DOHH2 (cell line): Measurements from ENCODE around the gene RAB26.
"Not testable (repeated sequence)": the region's sequence is repeated elsewhere in the genome, so short reads cannot be mapped to it uniquely, and the experiment has no call there.

Experiments used
- H3F3A ChIP-seq: fragments of 200-600 bp; sonication (generic), shearing (Covaris generic); 2 replicates; pipeline ENCODE4 v1.6.0; 2016; ENCODE audit warnings: antibody characterized with exemption, mild to moderate bottlenecking; ENCODE audit not compliant: control insufficient read depth, insufficient read depth
- H3K27ac ChIP-seq: fragments of 200-600 bp; sonication (generic); 2 replicates; pipeline ENCODE4 v1.5.1; 2014; ENCODE audit warnings: low read depth, mild to moderate bottlenecking, low read length, moderate library complexity
- H3K27me3 ChIP-seq: fragments of 200-600 bp; sonication (generic); 2 replicates; pipeline ENCODE4 v1.6.1; 2014; ENCODE audit warnings: mild to moderate bottlenecking, low read length, mixed read lengths; ENCODE audit not compliant: control insufficient read depth
- H3K36me3 ChIP-seq: fragments of 200-600 bp; sonication (generic); 2 replicates; pipeline ENCODE4 v1.6.1; 2014; ENCODE audit warnings: mild to moderate bottlenecking, low read length, moderate library complexity, mixed read lengths; ENCODE audit not compliant: control insufficient read depth
- H3K4me1 ChIP-seq: fragments of 200-600 bp; sonication (generic); 2 replicates; pipeline ENCODE4 v1.6.1; 2014; ENCODE audit warnings: mild to moderate bottlenecking, low read length, mixed read lengths; ENCODE audit not compliant: control insufficient read depth
- H3K4me2 ChIP-seq: fragments of 200-600 bp; sonication (generic); 2 replicates; pipeline ENCODE4 v1.6.0; 2014; ENCODE audit warnings: mild to moderate bottlenecking, low read length, moderate library complexity
- H3K4me3 ChIP-seq: fragments of 200-600 bp; sonication (generic); 2 replicates; pipeline ENCODE4 v1.5.1; 2014; ENCODE audit warnings: mild to moderate bottlenecking, low read length, mixed read lengths
- H3K79me2 ChIP-seq: fragments of 200-600 bp; sonication (generic); 2 replicates; pipeline ENCODE4 v1.6.1; 2014; ENCODE audit warnings: mild to moderate bottlenecking, low read length, mixed read lengths; ENCODE audit not compliant: control insufficient read depth
- H3K9me2 ChIP-seq: fragments of 200-600 bp; sonication (generic); replicated peaks from 2 replicates; pipeline ENCODE4 v1.6.1; 2014; ENCODE audit warnings: mild to moderate bottlenecking, low read length, mixed read lengths; ENCODE audit not compliant: control insufficient read depth
- H3K9me3 ChIP-seq: fragments of 200-600 bp; sonication (generic); 2 replicates; pipeline ENCODE4 v1.6.1; 2014; ENCODE audit warnings: antibody characterized with exemption, low read length, mixed read lengths; ENCODE audit not compliant: control insufficient read depth, insufficient read depth
- H4K20me1 ChIP-seq: fragments of 200-600 bp; sonication (generic); 2 replicates; pipeline ENCODE4 v1.6.0; 2014; ENCODE audit warnings: low read depth, mild to moderate bottlenecking, antibody characterized with exemption, low read length, moderate library complexity; ENCODE audit not compliant: control insufficient read depth, insufficient read depth

RAB26 gene

GRCh38 chr16:2129251-2129650 lies 19.2 kb upstream of the RAB26 start:
- H3K27me3 ChIP-seq, H3K9me3 ChIP-seq, H3K9me2 ChIP-seq, H3K36me3 ChIP-seq, H3F3A ChIP-seq, H4K20me1 ChIP-seq: not testable (repeated sequence)
- peaks cover 29% of the 10 kb centered on the region for H3K4me1 ChIP-seq
- peak overlapping the region; percentile 71; the same call in 1 of the 2 replicates for H3K4me3 ChIP-seq
- peak overlapping the region; percentile 84 for H3K27ac ChIP-seq
- H3K79me2 ChIP-seq, result peaks cover 29% of the 10 kb centered on the region
- H3K4me2 ChIP-seq, result peak overlapping the region; percentile 88; the same call in 1 of the 2 replicates

- peaks cover 29% of the 10 kb centered on the region for H3K79me2 ChIP-seq
- not testable (repeated sequence) for H3K9me3 ChIP-seq, H3K4me3 ChIP-seq, H3K9me2 ChIP-seq, H3K27me3 ChIP-seq, H3K4me2 ChIP-seq, H3K27ac ChIP-seq, H3K36me3 ChIP-seq, H4K20me1 ChIP-seq, H3F3A ChIP-seq
- H3K4me1 ChIP-seq, result peaks cover 26% of the 10 kb centered on the region
Observed at GRCh38 chr16:2129890-2130447, 18.5 kb upstream of the RAB26 start.

DNA sequence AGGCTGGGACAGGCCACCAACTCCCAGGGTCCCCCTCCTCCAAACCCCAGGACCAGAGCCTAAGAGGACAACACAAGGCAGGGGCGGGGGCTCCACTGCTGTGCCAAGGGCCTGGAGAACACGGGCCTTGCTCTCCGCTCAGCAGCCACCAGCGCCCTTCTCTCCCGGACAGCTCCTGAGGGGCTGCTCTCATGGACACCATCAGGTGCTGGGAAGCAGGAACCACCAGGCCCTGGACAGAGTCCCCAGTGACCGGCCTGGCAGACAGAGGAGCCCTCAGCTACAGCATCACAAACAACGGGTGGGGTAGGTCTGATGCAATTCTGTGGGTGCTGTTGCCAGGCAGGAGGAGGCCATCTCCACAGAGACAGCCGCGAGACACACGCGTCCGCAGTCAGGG lies 14.6 kb upstream of the RAB26 start:
- not testable (repeated sequence) for H3K9me3 ChIP-seq, H3K36me3 ChIP-seq, H3K9me2 ChIP-seq, H4K20me1 ChIP-seq, H3K4me3 ChIP-seq, H3K27ac ChIP-seq, H3K27me3 ChIP-seq, H3K4me2 ChIP-seq, H3F3A ChIP-seq
- peaks cover 14% of the 10 kb centered on the region for H3K79me2 ChIP-seq
- H3K4me1 ChIP-seq, result peaks cover 15% of the 10 kb centered on the region

- not testable (repeated sequence) for H3K27ac ChIP-seq, H3K27me3 ChIP-seq, H3K9me2 ChIP-seq, H4K20me1 ChIP-seq, H3K9me3 ChIP-seq, H3K36me3 ChIP-seq, H3K4me1 ChIP-seq, H3F3A ChIP-seq
- H3K79me2 ChIP-seq, result peaks cover 11% of the 10 kb centered on the region
- H3K4me2 ChIP-seq, result peak overlapping the region; percentile 48
- H3K4me3 ChIP-seq, result peak overlapping the region; percentile 68
Observed at GRCh38 chr16:2135071-2135470, 13.4 kb upstream of the RAB26 start.

DNA sequence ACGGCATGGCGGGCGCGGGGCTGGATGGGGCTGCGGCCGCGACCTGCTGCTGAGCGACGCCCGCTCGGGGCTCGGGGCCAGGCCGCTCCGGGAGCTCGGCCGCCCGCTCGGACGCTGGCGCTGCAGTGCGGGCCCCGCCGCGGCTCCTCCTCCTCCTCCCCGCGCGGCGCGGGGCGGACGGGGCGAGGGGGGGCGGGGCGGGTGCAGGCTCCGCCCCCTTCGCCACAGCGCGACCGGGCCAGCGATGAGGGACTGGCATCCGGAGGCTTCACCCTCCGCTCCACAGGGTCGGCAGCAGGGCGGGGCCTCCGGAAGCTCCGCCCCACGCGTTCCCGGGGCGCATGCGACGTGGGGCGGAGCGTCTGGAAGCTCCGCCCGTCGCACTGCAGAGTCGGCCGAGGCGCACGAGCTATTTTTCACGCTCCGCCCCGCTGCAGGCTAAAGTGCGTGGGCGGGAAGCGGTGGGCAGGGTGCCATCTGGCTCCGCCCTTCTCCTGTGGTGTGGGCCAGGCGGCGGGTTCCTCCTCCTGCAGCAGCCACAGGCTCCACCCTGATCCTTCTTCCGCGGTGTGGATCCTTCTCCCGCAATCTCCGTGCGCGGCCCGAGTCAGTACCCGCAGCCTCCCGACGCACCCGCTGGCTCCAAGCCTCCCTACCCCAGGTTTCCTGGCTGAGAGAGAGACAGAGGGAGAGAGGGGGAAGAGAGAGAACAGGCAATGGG lies 12.5 kb upstream of the RAB26 start, which contains the start of gene PKD1:
PKD1 (minus strand) TSS at position 129 of the 721 bp plus-strand sequence. CDS start 209 bp downstream, outside the sequence.
- H3K27me3 ChIP-seq, H4K20me1 ChIP-seq, H3K9me3 ChIP-seq, H3K79me2 ChIP-seq, H3K9me2 ChIP-seq, H3F3A ChIP-seq, H3K27ac ChIP-seq, H3K36me3 ChIP-seq: not testable (repeated sequence)
- Histone ChIP-seq H3K4me3 (peak within 1 kb of the TSS; percentile 77), H3K4me2 (peak within 1 kb of the TSS; percentile 71), H3K4me1 (peaks cover 11% of the 10 kb centered on the region)
